Endothelial cell (in vitro differentiated cells): ENCODE measurements around the gene LIPI. TPM values are rescaled to one million over a fixed set of nuclear protein-coding genes. Genes with fewer than 3 reads are reported as not detected.

ENCODE experiments used
- DNase-seq: peaks from one replicate; pipeline ENCODE4 v3.0.0; 2021; ENCODE audit warnings: low spot score
- H3K27ac Mint-ChIP-seq: one replicate; pipeline ENCODE4 v1.8.0; 2021; ENCODE audit warnings: mixed read lengths, inconsistent platforms; ENCODE audit not compliant: unreplicated experiment
- H3K27me3 Mint-ChIP-seq: one replicate; pipeline ENCODE4 v1.8.0; 2021; ENCODE audit warnings: mild to moderate bottlenecking, moderate library complexity, mixed read lengths, inconsistent platforms; ENCODE audit not compliant: unreplicated experiment
- H3K36me3 Mint-ChIP-seq: one replicate; pipeline ENCODE4 v1.8.0; 2021; ENCODE audit warnings: mild to moderate bottlenecking, low read depth, mixed read lengths, inconsistent platforms; ENCODE audit not compliant: unreplicated experiment
- H3K4me1 Mint-ChIP-seq: one replicate; pipeline ENCODE4 v1.8.0; 2021; ENCODE audit warnings: mild to moderate bottlenecking, mixed read lengths, inconsistent platforms; ENCODE audit not compliant: unreplicated experiment
- H3K4me3 Mint-ChIP-seq: one replicate; pipeline ENCODE4 v1.8.0; 2021; ENCODE audit warnings: mild to moderate bottlenecking, mixed read lengths, inconsistent platforms; ENCODE audit not compliant: unreplicated experiment
- H3K9me3 Mint-ChIP-seq: one replicate; pipeline ENCODE4 v1.8.0; 2021; ENCODE audit warnings: mixed read lengths, inconsistent platforms; ENCODE audit not compliant: unreplicated experiment
- total RNA-seq: library from RNA; stranded (reverse); fragmentation: NEBNext Ultra II Directional; extraction: Animal tissue kit (Norgen Biotek cat#: 25700); gene quantifications from one replicate; pipeline ENCODE4 v1.2.1, GENCODE V29; 2021; ENCODE audit not compliant: unreplicated experiment
- TF ChIP-seq, protein P1 (sequence below): fragments of 200-600 bp; sonication (generic); IDR thresholded peaks from one replicate; pipeline ENCODE4 v1.5.0; 2021; ENCODE audit warnings: antibody characterized with exemption; ENCODE audit not compliant: unreplicated experiment

LIPI gene
- total RNA-seq, 1 donor from 2014 or later, result not detected

DNA sequence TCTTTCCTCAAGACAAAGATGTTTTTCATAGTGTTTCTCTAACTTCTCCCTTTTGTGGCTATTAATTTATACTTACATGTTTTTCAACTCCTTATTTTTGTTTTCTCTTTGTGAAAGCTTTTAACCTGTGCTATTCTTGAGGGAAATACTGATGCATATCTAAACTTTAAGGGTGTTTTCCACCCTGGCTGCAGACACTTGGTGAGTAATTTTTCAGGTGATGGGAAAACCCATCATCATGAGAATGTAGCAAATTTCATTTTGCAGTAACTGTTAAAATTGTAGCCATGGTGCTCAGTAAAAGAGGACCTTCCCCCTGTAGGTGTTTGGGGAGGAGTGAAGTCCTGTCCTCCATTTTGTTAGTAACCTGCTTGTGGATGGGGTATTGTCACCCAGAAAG, 124.2 kb downstream of the LIPI start:
- no peak overlapping the region for H3K4me3 Mint-ChIP-seq
- DNase-seq, result no peak
- no peaks in the 10 kb centered on the region for H3K4me1 Mint-ChIP-seq
- TF ChIP-seq, protein P1, sequence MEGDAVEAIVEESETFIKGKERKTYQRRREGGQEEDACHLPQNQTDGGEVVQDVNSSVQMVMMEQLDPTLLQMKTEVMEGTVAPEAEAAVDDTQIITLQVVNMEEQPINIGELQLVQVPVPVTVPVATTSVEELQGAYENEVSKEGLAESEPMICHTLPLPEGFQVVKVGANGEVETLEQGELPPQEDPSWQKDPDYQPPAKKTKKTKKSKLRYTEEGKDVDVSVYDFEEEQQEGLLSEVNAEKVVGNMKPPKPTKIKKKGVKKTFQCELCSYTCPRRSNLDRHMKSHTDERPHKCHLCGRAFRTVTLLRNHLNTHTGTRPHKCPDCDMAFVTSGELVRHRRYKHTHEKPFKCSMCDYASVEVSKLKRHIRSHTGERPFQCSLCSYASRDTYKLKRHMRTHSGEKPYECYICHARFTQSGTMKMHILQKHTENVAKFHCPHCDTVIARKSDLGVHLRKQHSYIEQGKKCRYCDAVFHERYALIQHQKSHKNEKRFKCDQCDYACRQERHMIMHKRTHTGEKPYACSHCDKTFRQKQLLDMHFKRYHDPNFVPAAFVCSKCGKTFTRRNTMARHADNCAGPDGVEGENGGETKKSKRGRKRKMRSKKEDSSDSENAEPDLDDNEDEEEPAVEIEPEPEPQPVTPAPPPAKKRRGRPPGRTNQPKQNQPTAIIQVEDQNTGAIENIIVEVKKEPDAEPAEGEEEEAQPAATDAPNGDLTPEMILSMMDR, result no peak
- H3K36me3 Mint-ChIP-seq, result peaks cover 4% of the 10 kb centered on the region
- H3K27me3 Mint-ChIP-seq, result peaks cover 2% of the 10 kb centered on the region
- no peaks in the 10 kb centered on the region for H3K9me3 Mint-ChIP-seq
- H3K27ac Mint-ChIP-seq, result no peak overlapping the region

DNA sequence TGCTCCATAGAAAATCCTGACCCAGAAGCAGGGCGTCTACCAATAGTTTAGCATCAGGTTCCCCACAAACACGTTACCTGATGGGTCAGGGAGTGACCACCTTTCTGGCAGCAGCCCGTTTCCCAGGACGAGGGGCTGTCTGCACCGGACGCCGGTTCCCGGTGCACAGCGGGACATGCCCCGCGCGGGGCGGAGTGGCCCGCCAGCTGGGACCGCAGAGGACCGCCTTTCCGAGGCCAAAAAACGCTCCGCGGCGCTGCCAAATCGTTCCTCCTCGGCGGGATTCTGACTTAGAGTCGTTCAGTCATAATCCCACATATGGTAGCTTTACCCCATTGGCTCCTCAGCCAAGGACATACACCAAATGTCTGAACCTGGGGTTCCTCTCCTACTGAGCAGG, 126.1 kb downstream of the LIPI start:
- Mint-ChIP-seq H3K27ac (no peak overlapping the region), H3K4me3 (no peak overlapping the region), H3K36me3 (peaks cover 4% of the 10 kb centered on the region), H3K4me1 (no peaks in the 10 kb centered on the region), H3K9me3 (no peaks in the 10 kb centered on the region), H3K27me3 (no peaks in the 10 kb centered on the region)
- TF ChIP-seq, protein P1, result no peak
- DNase-seq, result no peak

DNA sequence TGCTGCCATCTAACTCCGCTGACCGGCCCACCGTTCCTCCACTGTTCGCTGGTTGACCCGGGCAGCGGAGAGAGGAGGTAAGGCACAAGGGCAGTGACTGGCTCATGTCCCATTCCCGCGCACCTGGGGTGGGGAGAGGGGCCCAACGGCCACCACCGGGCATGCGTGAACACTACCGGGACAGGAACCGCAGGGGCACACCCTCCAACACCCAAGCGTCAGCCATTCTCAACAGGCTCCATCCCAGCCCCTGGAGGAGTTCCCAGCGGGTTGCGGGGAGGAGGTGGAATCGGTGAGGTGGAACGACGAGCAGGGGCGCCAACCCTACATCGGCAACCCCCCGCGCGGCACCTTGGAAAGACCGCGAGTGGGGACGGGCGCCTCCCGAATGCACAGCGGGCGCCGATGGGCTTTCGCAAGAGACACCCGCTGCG, 126.7 kb downstream of the LIPI start:
- no peak for DNase-seq
- TF ChIP-seq, protein P1, result no peak
- Mint-ChIP-seq H3K9me3 (no peaks in the 10 kb centered on the region), H3K4me3 (no peak overlapping the region), H3K4me1 (no peaks in the 10 kb centered on the region), H3K27me3 (no peaks in the 10 kb centered on the region), H3K27ac (no peak overlapping the region), H3K36me3 (peaks cover 4% of the 10 kb centered on the region)

DNA sequence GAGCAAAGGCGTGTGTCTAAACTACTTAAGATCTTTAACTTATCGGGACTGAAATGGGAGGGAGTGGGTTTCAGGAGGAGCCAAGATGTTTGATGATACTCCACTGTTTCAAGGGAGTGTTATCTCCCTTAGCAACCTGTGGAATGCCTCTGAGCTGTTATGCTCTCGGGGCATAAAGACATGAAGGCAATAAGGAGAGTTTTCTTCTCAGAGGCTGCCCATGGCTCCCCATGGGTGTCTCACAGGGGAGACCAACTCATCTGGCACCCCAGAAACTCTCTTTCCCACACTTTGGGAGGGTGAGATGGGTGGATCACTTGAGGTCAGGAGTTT, 130.0 kb downstream of the LIPI start:
- Mint-ChIP-seq H3K4me3 (no peak overlapping the region), H3K36me3 (peaks cover 4% of the 10 kb centered on the region), H3K9me3 (no peaks in the 10 kb centered on the region), H3K4me1 (no peaks in the 10 kb centered on the region), H3K27ac (no peak overlapping the region), H3K27me3 (no peaks in the 10 kb centered on the region)
- TF ChIP-seq, protein P1, result no peak
- no peak for DNase-seq

DNA sequence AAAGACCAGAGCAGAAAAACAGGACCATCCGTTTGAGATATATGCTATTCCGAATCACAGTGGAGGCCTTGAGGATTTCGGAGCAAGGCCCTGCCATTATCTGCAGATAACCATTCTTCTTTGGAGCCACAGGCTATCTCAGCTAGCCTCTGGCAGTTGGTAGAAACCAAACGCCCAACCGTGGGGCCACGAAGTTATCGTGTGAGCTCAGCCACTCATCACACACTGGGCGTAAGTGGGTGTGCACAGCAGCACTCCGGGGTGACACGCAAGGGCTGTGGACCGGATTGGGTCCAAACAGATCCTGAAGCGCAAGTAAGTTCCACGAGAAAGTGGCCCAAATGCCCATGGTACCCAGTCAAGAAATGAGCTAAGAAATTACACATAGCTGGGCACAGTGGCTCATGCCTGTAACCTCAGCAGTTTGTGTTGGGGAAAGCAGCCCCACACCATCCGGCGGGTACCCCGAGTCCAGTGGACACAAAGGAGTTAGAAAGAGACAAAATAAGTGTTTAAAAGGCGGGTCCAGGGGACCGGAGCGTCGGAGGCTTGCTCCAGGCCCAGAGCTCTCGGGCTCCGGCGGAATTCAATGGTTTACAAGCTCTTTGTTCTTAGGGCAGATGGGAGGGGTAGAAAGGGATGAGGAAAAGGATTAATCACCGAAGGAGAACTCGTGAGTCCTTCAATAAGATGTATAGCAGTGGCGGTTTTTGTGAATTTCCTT, 130.6 kb downstream of the LIPI start:
- H3K27ac Mint-ChIP-seq, result no peak overlapping the region
- H3K36me3 Mint-ChIP-seq, result peaks cover 4% of the 10 kb centered on the region
- TF ChIP-seq, protein P1, result no peak
- H3K9me3 Mint-ChIP-seq, result no peaks in the 10 kb centered on the region
- DNase-seq, result no peak
- H3K4me3 Mint-ChIP-seq, result no peak overlapping the region
- H3K4me1 Mint-ChIP-seq, result no peaks in the 10 kb centered on the region
- no peaks in the 10 kb centered on the region for H3K27me3 Mint-ChIP-seq
